Kidney epithelial cell (primary cell): ENCODE data around the gene MRPS2. TPM values are rescaled to one million over a fixed set of nuclear protein-coding genes. Genes with fewer than 3 reads are reported as not detected.

Experiments
- DNase-seq: peaks from one replicate; pipeline ENCODE4 v3.0.0-alpha.2; 2010; ENCODE audit warnings: low read depth
- H3K27me3 ChIP-seq: 2 replicates; pipeline ENCODE4 v1.6.0; 2011; ENCODE audit warnings: low read length; ENCODE audit not compliant: control insufficient read depth, insufficient read depth
- H3K36me3 ChIP-seq: 2 replicates; pipeline ENCODE4 v1.5.1; 2011; ENCODE audit warnings: low read length; ENCODE audit not compliant: control insufficient read depth, insufficient read depth
- H3K4me3 ChIP-seq: 2 replicates; pipeline ENCODE4 v1.5.1; 2011; ENCODE audit warnings: low read depth, mild to moderate bottlenecking, control low read depth, low read length
- total RNA-seq: library from RNA; depleted of rRNA; stranded (reverse); fragments of >200 nt; gene quantifications from 2 replicates; pipeline ENCODE4 v1.2.3, GENCODE V29; 2015
- TF ChIP-seq, protein P1 (sequence below): IDR thresholded peaks from 2 replicates; pipeline ENCODE4 v1.5.1; 2011; ENCODE audit warnings: mild to moderate bottlenecking, moderate library complexity, low read length, control low read depth, inconsistent platforms; ENCODE audit not compliant: insufficient read depth, poor library complexity, severe bottlenecking

MRPS2 gene
- total RNA-seq, 1 donor from 2014 or later: 72.4 TPM

GRCh38 chr9:135550344-135550918, 49.9 kb downstream of the MRPS2 start:
- Histone ChIP-seq H3K27me3 (no peaks in the 10 kb centered on the region), H3K4me3 (no peak overlapping the region), H3K36me3 (no peaks in the 10 kb centered on the region)
- TF ChIP-seq, protein P1, sequence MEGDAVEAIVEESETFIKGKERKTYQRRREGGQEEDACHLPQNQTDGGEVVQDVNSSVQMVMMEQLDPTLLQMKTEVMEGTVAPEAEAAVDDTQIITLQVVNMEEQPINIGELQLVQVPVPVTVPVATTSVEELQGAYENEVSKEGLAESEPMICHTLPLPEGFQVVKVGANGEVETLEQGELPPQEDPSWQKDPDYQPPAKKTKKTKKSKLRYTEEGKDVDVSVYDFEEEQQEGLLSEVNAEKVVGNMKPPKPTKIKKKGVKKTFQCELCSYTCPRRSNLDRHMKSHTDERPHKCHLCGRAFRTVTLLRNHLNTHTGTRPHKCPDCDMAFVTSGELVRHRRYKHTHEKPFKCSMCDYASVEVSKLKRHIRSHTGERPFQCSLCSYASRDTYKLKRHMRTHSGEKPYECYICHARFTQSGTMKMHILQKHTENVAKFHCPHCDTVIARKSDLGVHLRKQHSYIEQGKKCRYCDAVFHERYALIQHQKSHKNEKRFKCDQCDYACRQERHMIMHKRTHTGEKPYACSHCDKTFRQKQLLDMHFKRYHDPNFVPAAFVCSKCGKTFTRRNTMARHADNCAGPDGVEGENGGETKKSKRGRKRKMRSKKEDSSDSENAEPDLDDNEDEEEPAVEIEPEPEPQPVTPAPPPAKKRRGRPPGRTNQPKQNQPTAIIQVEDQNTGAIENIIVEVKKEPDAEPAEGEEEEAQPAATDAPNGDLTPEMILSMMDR: no peak
- DNase-seq: no peak

GRCh38 chr9:135551031-135551430, 50.5 kb downstream of the MRPS2 start:
- Histone ChIP-seq H3K4me3 (no peak overlapping the region), H3K36me3 (no peaks in the 10 kb centered on the region), H3K27me3 (no peaks in the 10 kb centered on the region)
- TF ChIP-seq, protein P1: no peak
- DNase-seq: no peak

- Histone ChIP-seq H3K36me3 (no peaks in the 10 kb centered on the region), H3K27me3 (no peaks in the 10 kb centered on the region), H3K4me3 (no peak overlapping the region)
- DNase-seq: no peak
- TF ChIP-seq, protein P1: no peak
Observed at GRCh38 chr9:135551456-135551855, 51.0 kb downstream of the MRPS2 start.

DNA sequence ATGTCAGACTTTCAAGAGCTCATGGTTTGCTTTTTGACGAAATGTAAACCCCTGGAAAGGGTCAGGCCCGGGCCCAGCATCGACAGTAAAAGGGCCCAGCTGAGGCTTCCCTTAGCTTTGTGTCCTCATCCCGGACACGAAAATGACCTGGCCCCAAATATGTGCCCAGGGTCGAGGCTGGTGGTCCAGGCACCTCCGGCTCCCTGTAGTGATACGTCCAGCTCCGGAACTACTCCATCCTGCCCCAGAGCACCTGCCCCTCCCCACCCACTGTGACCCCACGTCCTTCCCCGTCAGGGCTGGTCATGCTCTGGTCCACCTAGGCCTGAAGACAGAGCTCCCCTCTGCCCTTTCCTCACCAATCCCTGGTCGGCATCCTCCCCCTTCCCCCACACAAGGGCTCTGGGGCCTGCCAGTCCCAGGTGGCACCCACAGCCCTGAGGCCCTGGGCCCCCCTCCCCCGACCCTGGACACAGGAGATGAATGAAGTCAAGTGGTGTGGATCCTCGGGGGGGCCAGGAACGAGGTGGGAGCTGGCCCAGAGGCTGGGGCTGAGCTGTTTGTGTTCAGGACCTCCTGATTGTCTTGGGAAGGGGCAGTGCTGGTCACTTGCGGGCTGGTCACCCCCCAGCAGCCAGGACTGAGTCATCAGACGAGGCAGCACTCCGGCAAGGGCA, 51.7 kb downstream of the MRPS2 start:
- no peaks in the 10 kb centered on the region for H3K27me3 ChIP-seq
- DNase-seq: no peak
- H3K36me3 ChIP-seq: no peaks in the 10 kb centered on the region
- TF ChIP-seq, protein P1: no peak
- no peak overlapping the region for H3K4me3 ChIP-seq

GRCh38 chr9:135552698-135553171, 52.3 kb downstream of the MRPS2 start:
- no peak overlapping the region for H3K4me3 ChIP-seq
- no peaks in the 10 kb centered on the region for H3K27me3 ChIP-seq
- TF ChIP-seq, protein P1: no peak
- no peaks in the 10 kb centered on the region for H3K36me3 ChIP-seq
- no peak for DNase-seq

Other genes with a start within 250 kb of the MRPS2 start
- gene PPP1R26, start 20.9 kb upstream of the MRPS2 start, total RNA-seq: 47.2 and 48.0 TPM in 2 replicates
- gene LCN1, start 20.8 kb downstream of the MRPS2 start, total RNA-seq: not detected in 2 replicates
- not detected in 2 replicates for gene OBP2A, start 45.4 kb downstream of the MRPS2 start, total RNA-seq
- gene PAEP, start 61.1 kb downstream of the MRPS2 start, total RNA-seq: 0.21 TPM in 1 of 2 replicates, not detected in the other
- not detected in 2 replicates for gene GLT6D1, start 138.9 kb downstream of the MRPS2 start, total RNA-seq
- gene LCN9, start 162.6 kb downstream of the MRPS2 start, total RNA-seq: not detected in 2 replicates
- not detected in 2 replicates for gene SOHLH1, start 198.8 kb downstream of the MRPS2 start, total RNA-seq
- not detected in 2 replicates for gene KCNT1, start 201.5 kb downstream of the MRPS2 start, total RNA-seq